ENCODE measurements around the gene RND3.

RND3 gene

GRCh38 chr2:150487537-150488429 is at the start of gene RND3:
Gene RND3 (minus strand): TSS chr2:150487667. CDS start chr2:150487417, 250 bp downstream.
- peak; percentile 97 to 99 for DNase-seq

GRCh38 chr2:150535176-150535575 is 47.7 kb upstream of the RND3 start:
- no peak for DNase-seq

- no peak for DNase-seq
Observed at GRCh38 chr2:150532879-150533278, 45.4 kb upstream of the RND3 start.

GRCh38 chr2:150532020-150532419 is 44.6 kb upstream of the RND3 start:
- DNase-seq: no peak

GRCh38 chr2:150531591-150531990 is 44.1 kb upstream of the RND3 start:
- DNase-seq: no peak

- DNase-seq: no peak
Observed at GRCh38 chr2:150530168-150530567, 42.7 kb upstream of the RND3 start.

- DNase-seq: peak; percentile 84 to 88
Observed at GRCh38 chr2:150528861-150529801, 41.7 kb upstream of the RND3 start.

- peak in 1 of 2 experiments; percentile 10 for DNase-seq
Observed at GRCh38 chr2:150526827-150527226, 39.4 kb upstream of the RND3 start.

- DNase-seq: no peak
Observed at GRCh38 chr2:150526006-150526405, 38.5 kb upstream of the RND3 start.

- DNase-seq: no peak
Observed at GRCh38 chr2:150522269-150522668, 34.8 kb upstream of the RND3 start.

GRCh38 chr2:150520887-150521664 is 33.6 kb upstream of the RND3 start:
- DNase-seq: no peak

GRCh38 chr2:150520033-150520432 is 32.6 kb upstream of the RND3 start:
- no peak for DNase-seq

GRCh38 chr2:150517951-150518680 is 30.6 kb upstream of the RND3 start:
- no peak for DNase-seq

- DNase-seq: no peak
Observed at GRCh38 chr2:150513647-150514046, 26.2 kb upstream of the RND3 start.

- DNase-seq: no peak
Observed at GRCh38 chr2:150508497-150509137, 21.1 kb upstream of the RND3 start.

GRCh38 chr2:150507071-150507470 is 19.6 kb upstream of the RND3 start:
- DNase-seq: no peak

GRCh38 chr2:150505178-150505577 is 17.7 kb upstream of the RND3 start:
- DNase-seq: no peak

- no peak for DNase-seq
Observed at GRCh38 chr2:150495993-150496627, 8.6 kb upstream of the RND3 start.

- no peak for DNase-seq
Observed at GRCh38 chr2:150495001-150495400, 7.5 kb upstream of the RND3 start.

GRCh38 chr2:150494234-150494945 is 6.9 kb upstream of the RND3 start:
- no peak for DNase-seq

Measured in NCI-H526 (cell line).